ENCODE data around the gene PTPRN2.

The PTPRN2 gene

GRCh38 chr7:157974678-157975230, 612.9 kb downstream of the PTPRN2 start:
- DNase-seq (ENCODE audit: low read depth): no peak

- DNase-seq (ENCODE audit: low read depth): no peak
These were observed 613.5 kb downstream of the PTPRN2 start for GRCh38 chr7:157973971-157974677.

GRCh38 chr7:157972914-157973313, 614.7 kb downstream of the PTPRN2 start:
- no peak for DNase-seq (ENCODE audit: low read depth)

- DNase-seq (ENCODE audit: low read depth): no peak
These were observed 616.1 kb downstream of the PTPRN2 start for GRCh38 chr7:157971501-157971900.

- DNase-seq (ENCODE audit: low read depth): no peak
These were observed 616.9 kb downstream of the PTPRN2 start for GRCh38 chr7:157970744-157971143.

- DNase-seq (ENCODE audit: low read depth): no peak
These were observed 617.6 kb downstream of the PTPRN2 start for GRCh38 chr7:157969995-157970394.

- no peak for DNase-seq (ENCODE audit: low read depth)
These were observed 621.1 kb downstream of the PTPRN2 start for GRCh38 chr7:157966490-157966889.

GRCh38 chr7:157964521-157964920, 623.1 kb downstream of the PTPRN2 start:
- no peak for DNase-seq (ENCODE audit: low read depth)

- no peak for DNase-seq (ENCODE audit: low read depth)
These were observed 623.6 kb downstream of the PTPRN2 start for GRCh38 chr7:157964016-157964415.

- DNase-seq (ENCODE audit: low read depth): no peak
These were observed 624.1 kb downstream of the PTPRN2 start for GRCh38 chr7:157963526-157963925.

GRCh38 chr7:157962458-157963306, 624.9 kb downstream of the PTPRN2 start:
- no peak for DNase-seq (ENCODE audit: low read depth)

GRCh38 chr7:157961731-157962457, 625.7 kb downstream of the PTPRN2 start:
- DNase-seq (ENCODE audit: low read depth): no peak

- no peak for DNase-seq (ENCODE audit: low read depth)
These were observed 632.1 kb downstream of the PTPRN2 start for GRCh38 chr7:157955348-157955999.

- DNase-seq (ENCODE audit: low read depth): no peak
These were observed 632.7 kb downstream of the PTPRN2 start for GRCh38 chr7:157954901-157955300.

GRCh38 chr7:157952841-157953645, 634.6 kb downstream of the PTPRN2 start:
- no peak for DNase-seq (ENCODE audit: low read depth)

- DNase-seq (ENCODE audit: low read depth): no peak
These were observed 635.5 kb downstream of the PTPRN2 start for GRCh38 chr7:157952050-157952667.

GRCh38 chr7:157951300-157952049, 636.1 kb downstream of the PTPRN2 start:
- DNase-seq (ENCODE audit: low read depth): no peak

- DNase-seq (ENCODE audit: low read depth): no peak
These were observed 637.9 kb downstream of the PTPRN2 start for GRCh38 chr7:157949711-157950110.

- DNase-seq (ENCODE audit: low read depth): no peak
These were observed 640.1 kb downstream of the PTPRN2 start for GRCh38 chr7:157947504-157947903.
